Activated gamma-delta T cell (primary cell): ENCODE measurements around the gene SPP1.
"Not testable (repeated sequence)": the region's sequence is repeated elsewhere in the genome, so short reads cannot be mapped to it uniquely, and the experiment has no call there.

ENCODE experiments used
- DNase-seq: peaks from one replicate; lab custom pipeline; 2025; lab: John Stamatoyannopoulos, UW

The SPP1 gene

DNA sequence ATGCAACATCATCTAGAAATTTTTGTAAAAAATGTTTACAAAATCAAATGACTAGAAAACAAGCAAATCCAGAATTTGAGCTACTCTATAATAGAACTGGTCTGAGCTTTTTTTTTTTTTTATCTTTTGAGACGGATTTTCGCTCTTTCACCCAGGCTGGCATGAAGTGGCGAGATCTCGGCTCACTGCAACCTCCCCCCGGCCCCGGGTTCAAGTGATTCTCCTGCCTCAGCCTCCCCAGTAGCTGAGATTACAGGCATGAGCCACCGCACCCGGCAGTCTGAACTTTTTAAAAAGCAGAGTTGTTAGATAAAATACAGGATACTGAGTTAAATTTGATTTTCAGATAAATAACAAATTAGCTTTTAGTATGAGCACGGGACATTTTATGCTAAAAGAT lies 11.0 kb downstream of the SPP1 start:
- DNase-seq: no peak

DNA sequence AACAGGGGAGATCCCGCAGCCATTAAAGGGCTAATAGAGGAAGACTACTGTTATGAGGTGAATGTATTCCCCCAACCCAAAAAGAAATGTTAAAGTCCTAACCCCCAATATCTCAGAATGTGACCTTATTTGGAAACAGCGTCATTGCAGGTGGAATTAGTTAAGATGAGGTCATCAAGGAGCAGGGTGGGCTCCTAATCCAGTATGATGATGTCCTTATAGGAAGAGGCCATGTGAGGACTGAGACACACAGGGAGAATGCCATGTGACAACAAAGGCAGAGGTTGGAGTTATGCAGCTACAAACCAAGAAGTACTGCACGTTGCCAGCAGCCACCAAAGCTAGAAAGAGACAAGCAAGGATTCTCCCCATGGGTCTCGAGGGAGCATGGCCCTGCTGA lies 14.3 kb downstream of the SPP1 start:
- DNase-seq: no peak

DNA sequence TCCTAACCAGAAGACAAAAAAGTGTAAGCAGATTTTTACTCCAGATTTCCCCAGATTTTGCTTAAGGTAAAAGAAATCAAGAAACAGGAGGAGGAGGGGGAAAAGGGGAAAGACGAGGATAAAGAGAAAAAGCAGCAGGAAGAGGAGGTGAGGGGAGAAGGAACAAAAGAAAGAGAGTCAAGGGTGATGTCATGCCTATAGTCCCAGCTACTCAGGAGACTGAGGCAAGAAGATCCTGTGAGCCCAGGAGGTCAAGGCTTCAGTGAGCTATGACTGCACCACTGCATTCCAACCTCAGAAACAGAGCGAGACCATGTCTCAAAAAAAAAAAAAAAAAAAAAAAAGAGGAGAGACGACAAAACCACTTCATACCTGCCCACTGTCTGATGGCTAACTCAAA lies 19.9 kb downstream of the SPP1 start:
- DNase-seq: no peak

DNA sequence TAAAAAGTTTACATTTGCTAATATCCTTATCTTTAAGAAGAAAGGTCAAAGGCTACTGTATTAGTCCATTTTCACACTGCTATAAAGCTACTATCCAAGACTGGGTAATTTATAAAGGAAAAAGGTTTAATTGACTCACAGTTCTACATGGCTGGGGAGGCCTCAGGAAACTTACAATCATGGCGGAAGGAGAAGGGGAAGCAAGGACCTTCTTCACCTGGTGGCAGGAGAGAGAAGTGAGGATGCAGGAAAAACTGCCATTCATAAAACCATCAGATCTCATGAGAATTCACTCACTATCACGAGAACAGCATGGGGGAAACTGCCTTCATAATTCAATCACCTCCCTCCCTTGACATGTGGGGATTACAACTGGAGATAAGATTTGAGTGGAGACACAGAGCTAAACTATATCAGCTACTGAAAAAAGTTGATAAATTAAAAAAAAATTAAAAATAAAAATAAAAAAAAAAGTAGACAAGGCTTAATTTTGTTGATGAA lies 23.7 kb downstream of the SPP1 start:
- DNase-seq: not testable (repeated sequence)

DNA sequence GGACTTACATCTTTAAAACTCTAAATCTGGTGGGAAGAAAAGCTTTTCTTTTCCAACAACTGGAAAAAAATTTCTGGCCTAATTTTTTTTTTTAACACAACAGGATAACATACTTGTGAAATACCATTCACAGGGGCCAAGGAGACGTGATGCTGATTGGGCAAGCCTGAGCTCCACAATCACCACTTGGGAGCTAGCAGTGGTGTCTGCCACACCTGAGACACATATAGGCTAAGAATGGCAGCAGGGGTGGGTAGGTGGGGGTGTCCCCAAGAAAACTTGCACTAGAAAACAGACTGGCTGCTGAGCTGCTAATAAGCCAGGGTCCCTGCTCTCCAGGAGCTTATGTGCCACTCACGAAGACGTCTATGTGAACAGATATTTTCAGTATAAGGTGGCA lies 26.4 kb downstream of the SPP1 start:
- no peak for DNase-seq

DNA sequence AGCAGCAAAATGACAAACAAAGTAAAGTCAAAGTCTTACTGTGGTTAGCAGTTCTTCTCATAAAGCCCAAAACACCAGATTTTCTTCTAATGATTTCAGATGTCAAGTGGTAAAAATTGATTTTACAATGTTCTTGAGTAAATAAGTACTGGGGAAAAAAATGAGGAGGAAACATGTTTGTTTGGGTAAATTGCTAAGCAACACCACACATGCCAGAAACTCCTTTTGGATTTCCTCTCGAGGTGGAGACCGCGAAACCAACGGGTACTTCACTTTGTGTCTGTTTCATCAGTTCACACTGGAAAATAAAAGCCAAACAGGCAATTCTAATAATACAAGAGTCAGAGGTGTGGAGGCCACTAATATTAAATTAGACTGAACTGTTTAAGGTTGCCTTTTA lies 27.3 kb downstream of the SPP1 start:
- DNase-seq: no peak

DNA sequence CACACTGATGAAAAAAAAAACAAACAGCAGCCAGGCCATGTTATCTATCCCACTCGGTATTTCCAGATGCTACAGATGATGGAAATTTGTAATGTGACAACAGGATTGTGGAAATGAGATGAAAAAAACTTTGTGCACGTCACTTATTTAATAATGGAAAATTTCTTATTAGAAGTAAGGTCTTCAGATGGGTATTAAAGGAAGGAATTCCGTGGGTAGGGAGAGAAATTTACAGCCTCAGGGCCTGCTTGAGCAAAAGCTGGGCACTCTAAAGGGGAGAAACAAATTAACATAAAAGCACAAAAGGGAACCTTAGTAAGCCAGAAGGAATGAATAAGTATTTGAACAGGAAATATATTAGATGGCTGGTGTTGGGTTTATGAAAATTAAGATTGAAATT lies 27.7 kb downstream of the SPP1 start:
- DNase-seq: no peak

DNA sequence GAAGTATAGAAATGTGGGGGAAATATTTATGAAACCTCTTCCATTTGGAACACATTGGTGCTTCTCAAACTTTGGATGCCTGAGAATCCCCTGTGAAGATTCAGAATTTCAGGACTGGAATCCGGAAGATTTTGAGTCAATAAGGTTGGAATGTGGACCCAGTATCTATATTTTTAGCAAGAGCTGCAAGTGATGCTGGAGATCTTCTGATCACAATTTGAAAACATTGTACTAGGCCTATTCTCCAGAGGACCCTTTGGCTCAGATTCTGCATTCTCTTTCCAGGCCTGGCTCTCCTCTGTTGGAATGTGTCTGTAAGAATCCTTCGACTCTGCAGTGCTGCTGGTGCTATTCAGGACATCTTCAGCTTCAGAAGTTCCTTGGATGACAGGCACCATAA lies 29.6 kb downstream of the SPP1 start:
- no peak for DNase-seq

DNA sequence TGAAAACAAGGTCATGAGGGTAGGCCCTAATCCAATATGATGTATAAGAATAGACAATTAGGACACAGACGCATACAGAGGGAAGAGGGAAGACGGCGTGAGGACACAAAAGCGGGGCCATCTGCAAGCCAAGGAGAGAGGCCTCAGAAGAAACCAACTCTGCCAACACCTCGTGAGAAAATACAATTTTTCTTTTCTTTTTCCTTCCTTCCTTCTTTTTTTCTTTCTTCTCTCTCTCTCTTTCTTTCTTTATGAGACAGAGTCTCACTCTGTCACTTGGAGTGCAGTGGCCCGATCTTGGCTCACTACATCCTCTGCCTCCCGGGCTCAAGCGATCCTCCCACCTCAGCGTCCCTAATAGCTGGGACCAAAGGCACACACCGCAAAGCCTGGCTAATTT lies 30.4 kb downstream of the SPP1 start:
- no peak for DNase-seq

DNA sequence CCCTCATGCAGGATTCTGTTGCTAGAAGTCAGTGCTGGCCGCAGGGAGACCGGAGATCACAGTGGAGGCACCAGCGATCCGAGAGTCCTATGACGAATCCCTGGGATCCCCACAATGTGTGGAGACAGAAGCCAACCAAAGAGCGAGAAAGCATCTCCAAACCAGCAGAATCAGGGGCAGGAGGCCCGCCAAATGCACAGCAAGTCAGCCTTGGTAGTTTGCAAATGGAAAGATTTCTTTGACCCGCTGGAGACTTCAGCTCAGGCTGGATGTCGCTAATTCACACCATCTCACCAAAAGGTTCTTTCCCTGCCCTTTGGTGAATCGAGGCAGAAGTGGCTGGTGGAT lies 31.4 kb downstream of the SPP1 start:
- no peak for DNase-seq

DNA sequence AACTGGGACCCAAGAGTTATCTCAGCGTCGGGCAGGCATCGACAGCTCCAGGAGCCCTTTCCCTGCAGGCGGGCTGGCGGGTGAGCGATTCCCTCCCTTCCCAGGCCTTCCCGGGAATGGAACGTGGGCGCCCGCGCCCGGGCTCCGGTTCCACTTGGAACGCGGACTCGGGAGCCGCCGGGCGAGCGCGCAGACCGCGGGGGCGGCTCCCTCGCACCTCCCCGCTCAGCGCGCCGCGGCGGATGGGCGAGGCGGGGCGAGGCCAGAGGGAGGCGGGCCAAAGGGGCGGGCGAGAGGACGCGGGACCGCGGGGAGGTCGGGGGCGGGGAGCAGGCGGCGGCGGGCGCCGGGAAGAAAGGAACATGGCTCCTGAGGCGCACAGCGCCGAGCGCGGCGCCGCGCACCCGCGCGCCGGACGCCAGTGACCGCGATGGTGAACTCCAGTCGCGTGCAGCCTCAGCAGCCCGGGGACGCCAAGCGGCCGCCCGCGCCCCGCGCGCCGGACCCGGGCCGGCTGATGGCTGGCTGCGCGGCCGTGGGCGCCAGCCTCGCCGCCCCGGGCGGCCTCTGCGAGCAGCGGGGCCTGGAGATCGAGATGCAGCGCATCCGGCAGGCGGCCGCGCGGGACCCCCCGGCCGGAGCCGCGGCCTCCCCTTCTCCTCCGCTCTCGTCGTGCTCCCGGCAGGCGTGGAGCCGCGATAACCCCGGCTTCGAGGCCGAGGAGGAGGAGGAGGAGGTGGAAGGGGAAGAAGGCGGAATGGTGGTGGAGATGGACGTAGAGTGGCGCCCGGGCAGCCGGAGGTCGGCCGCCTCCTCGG lies 32.0 kb downstream of the SPP1 start, which contains the start of gene PKD2:
PKD2 (plus strand) TSS at position 332 of the 818 bp plus-strand sequence; CDS start at position 431, 99 bp downstream.
- DNase-seq: peak; percentile 56

DNA sequence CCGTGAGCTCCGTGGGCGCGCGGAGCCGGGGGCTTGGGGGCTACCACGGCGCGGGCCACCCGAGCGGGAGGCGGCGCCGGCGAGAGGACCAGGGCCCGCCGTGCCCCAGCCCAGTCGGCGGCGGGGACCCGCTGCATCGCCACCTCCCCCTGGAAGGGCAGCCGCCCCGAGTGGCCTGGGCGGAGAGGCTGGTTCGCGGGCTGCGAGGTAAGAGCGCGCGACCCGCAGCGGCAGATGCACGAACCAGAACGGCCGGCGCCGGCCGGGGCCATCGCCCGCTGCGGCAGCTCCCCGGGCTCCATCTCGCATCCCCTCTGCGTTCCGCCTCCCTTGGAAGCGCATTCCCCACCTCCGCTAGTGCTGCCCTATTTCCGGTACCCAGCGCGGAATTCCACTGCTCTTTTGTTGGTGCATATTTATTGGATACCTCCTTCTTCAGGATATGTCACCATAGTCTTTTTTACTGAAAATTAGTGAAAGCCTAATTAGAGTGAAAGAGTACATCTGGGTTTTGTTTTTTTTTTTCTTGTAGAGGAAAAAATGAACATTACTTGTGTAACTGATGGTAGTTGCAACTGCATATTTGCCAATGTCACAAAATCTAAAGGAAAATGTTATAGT lies 32.7 kb downstream of the SPP1 start:
- no peak for DNase-seq

DNA sequence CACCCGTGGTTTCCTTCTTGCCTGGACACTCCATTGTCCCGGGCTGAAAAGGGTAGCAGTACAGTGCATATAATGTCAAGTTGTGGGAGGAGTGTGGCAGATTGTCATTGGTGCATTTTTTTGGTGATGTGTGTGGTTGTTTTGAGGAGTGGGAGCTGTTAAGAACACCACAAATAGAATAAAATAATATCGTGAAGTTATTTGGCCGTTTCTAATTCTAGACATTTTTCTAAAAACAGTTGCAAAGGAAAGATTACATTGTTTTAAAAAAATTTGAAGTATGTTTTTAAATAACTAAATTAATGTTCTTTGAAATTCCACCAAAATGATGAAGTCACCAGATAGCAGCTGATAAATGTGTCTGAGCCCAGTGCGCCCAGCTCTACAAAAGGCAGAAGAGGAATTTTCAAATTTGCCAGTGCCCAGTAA lies 33.2 kb downstream of the SPP1 start:
- no peak for DNase-seq

DNA sequence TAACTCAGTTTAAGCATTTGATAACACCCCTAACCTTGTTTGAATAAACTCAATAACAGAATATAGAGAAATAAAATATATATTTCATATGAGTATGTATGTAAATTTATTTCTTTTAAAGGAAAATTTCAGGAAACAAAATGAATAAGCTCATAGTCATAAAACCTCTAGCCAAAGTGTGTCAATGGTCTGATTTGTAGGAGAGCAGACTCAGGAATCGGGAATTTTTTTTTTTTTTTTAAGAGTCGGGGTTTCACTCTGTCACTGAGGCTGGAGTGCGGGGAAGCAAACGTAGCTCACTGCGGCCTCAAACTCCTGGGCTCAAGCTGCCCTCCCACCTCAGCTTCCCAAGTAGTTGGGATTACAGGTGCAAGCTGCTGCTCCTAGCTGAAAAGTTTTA lies 34.4 kb downstream of the SPP1 start:
- DNase-seq: no peak

DNA sequence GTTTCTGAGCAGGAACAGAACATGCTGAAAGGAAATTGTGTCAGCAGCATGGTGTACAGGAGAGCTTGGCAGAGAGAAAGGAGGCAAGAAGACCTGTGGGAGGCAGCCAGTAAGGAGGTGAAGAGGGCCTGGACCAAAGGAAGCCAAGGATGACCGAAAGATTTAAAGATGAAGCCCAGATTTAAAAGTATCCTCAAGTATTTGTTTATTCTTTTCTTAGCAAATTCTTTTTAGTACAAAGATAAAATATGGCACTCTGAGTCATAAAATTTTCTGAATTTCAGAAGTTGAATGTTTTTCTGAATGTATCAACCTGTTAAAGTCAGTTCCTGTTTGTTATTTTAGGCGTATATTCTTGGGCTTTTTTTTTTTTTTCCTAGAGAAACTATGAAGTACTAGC lies 35.5 kb downstream of the SPP1 start:
- no peak for DNase-seq

DNA sequence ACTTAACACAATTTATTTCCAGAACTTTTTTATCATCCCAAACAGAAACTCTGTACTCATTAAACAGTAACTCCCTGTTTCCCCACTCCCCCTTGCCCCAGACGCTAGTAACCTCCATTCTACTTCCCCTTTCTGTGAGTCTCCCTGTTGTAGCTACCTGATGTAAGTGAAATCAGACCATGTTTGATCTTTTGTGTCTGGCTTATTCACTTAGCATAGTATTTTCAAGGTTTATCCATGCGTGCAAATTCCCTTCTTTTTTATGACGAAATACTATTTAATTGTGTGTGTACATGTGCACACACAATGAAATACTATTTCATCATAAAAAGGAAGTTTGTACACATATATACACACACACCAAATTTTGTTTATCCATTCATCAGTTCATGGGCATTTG lies 37.1 kb downstream of the SPP1 start:
- no peak for DNase-seq

DNA sequence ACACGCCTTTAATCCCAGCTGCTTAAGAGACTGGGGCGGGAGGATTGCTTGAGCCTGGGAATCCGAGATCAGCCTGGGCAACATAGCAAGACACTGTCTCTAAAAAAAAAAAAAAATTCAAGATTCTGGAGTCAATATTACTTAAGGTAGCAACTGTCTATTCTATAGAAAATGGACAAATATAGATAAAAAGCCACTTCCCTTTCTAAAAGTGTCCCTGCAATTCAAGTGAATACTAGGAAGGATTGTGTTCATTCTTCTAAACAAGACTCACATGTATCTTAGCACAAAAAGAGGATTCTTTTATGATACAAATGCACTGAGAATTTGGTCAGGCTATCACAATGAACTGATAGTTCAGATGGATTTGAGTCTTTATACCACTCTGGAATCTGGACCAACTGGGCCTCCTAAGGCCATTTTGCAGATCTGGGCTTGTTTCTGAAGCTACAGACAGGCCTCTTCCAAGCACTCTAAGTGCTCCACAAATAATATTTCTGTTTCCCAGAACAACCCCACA lies 38.9 kb downstream of the SPP1 start:
- no peak for DNase-seq

DNA sequence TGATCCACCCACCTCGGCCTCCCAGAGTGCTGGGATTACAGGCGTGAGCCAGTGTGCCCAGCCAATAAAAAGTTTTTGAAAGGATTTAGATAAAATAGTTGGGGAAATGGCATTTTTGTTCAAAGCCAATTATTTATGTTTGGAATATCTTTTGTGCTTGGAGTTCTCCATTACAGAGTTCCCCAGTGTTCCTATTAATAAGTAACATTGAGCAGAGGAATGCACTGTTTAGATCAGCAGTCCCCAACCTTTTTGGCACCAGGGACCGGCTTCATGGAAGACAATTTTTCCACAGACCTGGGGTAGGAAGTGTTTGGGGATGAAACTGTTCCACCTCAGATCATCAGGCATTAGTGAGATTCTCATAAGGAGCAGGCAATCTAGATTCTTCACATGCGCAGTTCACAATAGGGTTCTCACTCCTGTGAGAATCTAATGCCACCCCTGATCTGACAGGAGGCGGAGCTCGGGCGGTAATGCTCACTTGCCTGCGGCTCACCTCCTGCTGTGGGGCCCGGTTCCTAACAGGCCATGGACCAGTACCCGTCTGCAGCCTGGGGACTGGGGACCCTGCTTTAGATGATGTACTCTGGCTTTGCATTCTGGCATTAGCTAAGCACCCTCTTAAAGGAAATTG lies 40.3 kb downstream of the SPP1 start:
- no peak for DNase-seq

DNA sequence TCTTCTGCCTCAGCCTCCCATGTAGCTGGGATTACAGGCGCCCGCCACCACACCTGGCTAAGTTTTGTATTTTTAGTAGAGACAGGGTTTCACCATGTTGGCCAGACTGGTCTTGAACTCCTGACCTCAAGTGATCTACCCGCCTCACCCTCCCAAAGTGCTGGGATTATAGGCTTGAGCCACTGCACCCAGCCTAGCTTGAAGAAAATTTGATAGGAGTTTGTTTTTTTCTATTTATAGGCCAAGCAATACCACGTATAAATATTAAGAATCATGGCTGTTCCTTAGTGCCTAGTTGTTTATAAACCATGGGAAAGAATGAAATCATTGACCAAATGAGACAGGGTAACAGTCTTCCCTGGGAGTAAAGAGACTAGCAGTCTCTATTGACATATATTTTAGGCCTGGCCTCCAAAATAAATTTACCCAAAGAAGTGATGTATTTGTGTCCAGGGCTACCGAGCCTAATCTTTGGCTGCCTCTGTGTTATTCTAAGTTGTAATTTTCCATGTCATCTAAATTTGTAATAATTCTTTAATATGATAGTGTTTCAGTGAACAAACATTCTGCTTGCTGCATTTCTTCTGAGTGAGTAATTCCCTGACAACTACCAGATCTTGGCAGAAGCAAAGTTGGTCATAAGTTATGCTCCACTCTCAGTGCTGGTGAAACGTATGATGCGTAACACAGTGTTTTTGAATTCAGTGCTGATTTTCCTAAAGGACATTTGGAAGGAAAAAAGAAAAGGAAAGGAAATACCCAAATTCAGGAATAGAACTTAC lies 42.2 kb downstream of the SPP1 start:
- no peak for DNase-seq

DNA sequence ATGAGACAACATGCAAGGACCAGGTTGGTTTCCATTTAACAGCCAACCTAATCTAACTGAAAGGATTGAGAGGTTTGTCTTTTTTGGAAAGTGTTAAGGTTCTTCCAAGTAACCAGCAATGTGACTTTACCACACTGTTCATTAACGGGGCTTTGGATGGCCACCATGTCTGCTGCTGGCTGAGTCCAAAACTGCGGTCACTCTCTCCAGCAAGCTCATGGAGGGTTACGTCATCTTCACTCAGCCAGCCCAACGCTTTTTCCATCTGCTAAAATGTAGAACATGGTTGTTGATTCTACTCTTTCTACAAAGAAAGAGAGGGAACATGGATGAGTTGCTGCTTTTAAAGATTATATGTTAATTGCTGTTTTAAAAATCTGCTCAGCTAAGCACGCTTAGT lies 43.0 kb downstream of the SPP1 start:
- DNase-seq: no peak

DNA sequence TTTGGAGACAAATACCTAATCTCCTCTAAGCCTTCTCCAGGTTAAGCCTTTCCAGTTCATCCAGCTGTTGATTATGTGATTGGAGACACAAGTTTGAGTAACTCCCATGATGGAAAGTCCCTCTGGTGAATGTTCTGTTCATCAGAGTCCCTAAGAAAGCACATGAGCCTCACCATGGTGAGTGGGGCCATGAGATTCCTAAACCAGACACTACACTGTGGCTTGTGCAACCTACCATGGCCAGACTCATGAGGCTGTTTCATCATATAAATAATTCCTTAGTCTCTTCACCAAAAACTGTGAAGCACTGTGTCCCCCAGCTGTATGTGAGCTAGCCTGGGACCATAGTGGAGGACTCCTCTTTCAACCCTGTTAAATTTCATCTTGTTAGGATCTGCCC lies 46.3 kb downstream of the SPP1 start:
- DNase-seq: no peak

DNA sequence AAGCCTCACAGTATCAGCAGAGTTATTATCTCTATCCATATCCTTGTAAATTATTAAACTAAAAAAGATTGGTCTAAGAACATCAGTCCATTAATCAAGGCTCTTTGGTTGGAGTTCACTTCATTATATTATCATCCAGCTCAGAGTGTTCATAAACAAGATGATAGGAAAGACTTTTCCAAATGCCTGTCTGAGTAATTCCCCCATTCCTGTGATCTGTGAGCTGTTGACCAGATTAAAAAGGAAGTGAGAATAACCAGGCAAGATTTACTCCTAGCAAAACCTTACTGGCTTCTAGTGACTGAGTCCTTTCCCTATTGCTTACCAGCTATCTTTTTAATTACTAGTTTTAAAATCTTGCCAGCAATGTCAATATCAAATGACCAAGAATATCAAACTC lies 46.8 kb downstream of the SPP1 start:
- no peak for DNase-seq
